Liver (tissue), 9 donors: Measurements from ENCODE around the gene RICTOR. TPM values are rescaled to one million over a fixed set of nuclear protein-coding genes. Genes with fewer than 3 reads are reported as not detected.

ENCODE experiments used
- DNase-seq: peaks from one replicate; pipeline ENCODE4 v3.0.0-alpha.2; 2017; ENCODE audit warnings: low spot score
- H3K27ac ChIP-seq, 2 donors: one replicate each; pipeline ENCODE4 v1.7.0; 2013; ENCODE audit warnings: inconsistent platforms in 2 of 2, low read length in 2 of 2, control low read depth in 1 of 2, low read depth in 1 of 2, mild to moderate bottlenecking in 1 of 2
- H3K27me3 ChIP-seq, 4 donors: one replicate each; pipeline versions ENCODE4 v1.6.1 to v1.7.0; 2013; ENCODE audit warnings: low read length in 3 of 4, inconsistent platforms in 1 of 4, mild to moderate bottlenecking in 1 of 4, moderate library complexity in 1 of 4; ENCODE audit not compliant: control insufficient read depth in 4 of 4, insufficient read depth in 4 of 4
- H3K36me3 ChIP-seq, 4 donors: one replicate each; pipeline versions ENCODE4 v1.6.1 to v1.7.0; 2013; ENCODE audit warnings: low read length in 3 of 4, mild to moderate bottlenecking in 3 of 4, low read depth in 1 of 4, moderate library complexity in 1 of 4; ENCODE audit not compliant: control insufficient read depth in 4 of 4, insufficient read depth in 3 of 4
- H3K4me1 ChIP-seq, 4 donors: one replicate each; pipeline versions ENCODE4 v1.6.1 to v1.7.0; 2013; ENCODE audit warnings: low read length in 3 of 4, mild to moderate bottlenecking in 3 of 4, moderate library complexity in 1 of 4; ENCODE audit not compliant: control insufficient read depth in 4 of 4, insufficient read depth in 4 of 4
- H3K4me3 ChIP-seq, 3 donors: one replicate each; pipeline versions ENCODE4 v1.6.1 to v1.7.0; 2013; ENCODE audit warnings: low read length in 3 of 3, control low read depth in 1 of 3, low read depth in 1 of 3, mild to moderate bottlenecking in 1 of 3
- H3K9ac ChIP-seq, 2 donors: one replicate each; pipeline ENCODE4 v1.7.0; 2013; ENCODE audit warnings: low read length in 2 of 2, mild to moderate bottlenecking in 2 of 2, moderate library complexity in 2 of 2, control low read depth in 1 of 2, low read depth in 1 of 2
- H3K9me3 ChIP-seq, 4 donors: one replicate each; pipeline versions ENCODE4 v1.6.1 to v1.7.0; 2013; ENCODE audit warnings: low read length in 3 of 4; ENCODE audit not compliant: control insufficient read depth in 4 of 4
- EGR1 ChIP-seq, 2 donors: IDR thresholded peaks; 2 replicates each; pipeline ENCODE4 v1.6.1; 2016 to 2018; ENCODE audit warnings: antibody characterized with exemption in 2 of 2, low read depth in 2 of 2
- FOXA1 ChIP-seq: IDR thresholded peaks from 2 replicates; pipeline ENCODE4 v1.6.1; 2016; ENCODE audit warnings: antibody characterized with exemption
- FOXA2 ChIP-seq: IDR thresholded peaks from 2 replicates; pipeline ENCODE4 v1.6.1; 2016; ENCODE audit warnings: antibody characterized with exemption
- GABPA ChIP-seq, 2 donors: IDR thresholded peaks in 1 of 2; conservative IDR thresholded peaks in 1 of 2; 2 replicates each; pipeline ENCODE4 v1.6.1; 2016; ENCODE audit warnings: antibody characterized with exemption in 2 of 2, mild to moderate bottlenecking in 1 of 2, moderate library complexity in 1 of 2
- HNF4A ChIP-seq, 2 donors: conservative IDR thresholded peaks; 2 replicates each; pipeline ENCODE4 v1.6.1; 2016; ENCODE audit warnings: antibody characterized with exemption in 2 of 2, mild to moderate bottlenecking in 2 of 2
- HNF4G ChIP-seq: IDR thresholded peaks from 2 replicates; pipeline ENCODE4 v1.6.1; 2016; ENCODE audit warnings: antibody characterized with exemption
- JUND ChIP-seq, 2 donors: IDR thresholded peaks; 2 replicates each; pipeline ENCODE4 v1.6.1; 2016; ENCODE audit warnings: antibody characterized with exemption in 2 of 2
- NR2F2 ChIP-seq: IDR thresholded peaks from 2 replicates; pipeline ENCODE4 v1.6.1; 2016; ENCODE audit warnings: antibody characterized with exemption
- RAD21 ChIP-seq, 2 donors: IDR thresholded peaks; 2 replicates each; pipeline ENCODE4 v1.6.1; 2016; ENCODE audit warnings: antibody characterized with exemption in 2 of 2, mild to moderate bottlenecking in 2 of 2
- RXRA ChIP-seq, 2 donors: IDR thresholded peaks; 2 replicates each; pipeline ENCODE4 v1.6.1; 2017 to 2018; ENCODE audit warnings: antibody characterized with exemption in 2 of 2, mild to moderate bottlenecking in 1 of 2
- SP1 ChIP-seq: IDR thresholded peaks from 2 replicates; pipeline ENCODE4 v1.6.1; 2018; ENCODE audit warnings: antibody characterized with exemption, mild to moderate bottlenecking
- TAF1 ChIP-seq: conservative IDR thresholded peaks from 2 replicates; pipeline ENCODE4 v1.6.1; 2016; ENCODE audit warnings: antibody characterized with exemption, mild to moderate bottlenecking
- YY1 ChIP-seq: IDR thresholded peaks from 2 replicates; pipeline ENCODE4 v1.6.1; 2016; ENCODE audit warnings: antibody characterized with exemption, mild to moderate bottlenecking
- WGBS: extraction: QIAGEN DNeasy Blood & Tissue Kit; methylation state at CpG from one replicate; pipeline ENCODE4 v1.1.7; 2013; 5-methylcytosine and 5-hydroxymethylcytosine counted together
- polyA plus RNA-seq, 2 donors: library from polyadenylated mRNA; stranded (reverse) in 1 of 2; unstranded in 1 of 2; fragments of 200-250 nt in 1 of 2; fragments of >200 nt in 1 of 2; fragmentation: Nextera tagmentation in 1 of 2; extraction: Ambion mirVana in 1 of 2; gene quantifications; one replicate each; pipeline versions ENCODE4 v1.2.1 to v1.2.3, GENCODE V29; 2013 to 2015
- total RNA-seq, 2 donors: library from RNA; depleted of rRNA; stranded (reverse); fragments of >200 nt; gene quantifications; one replicate each; pipeline ENCODE4 v1.2.3, GENCODE V29; 2014
- TF ChIP-seq, protein P1 (sequence below): IDR thresholded peaks from 2 replicates; pipeline ENCODE4 v1.6.1; 2016; ENCODE audit warnings: antibody characterized with exemption
- TF ChIP-seq, protein P2 (sequence below): IDR thresholded peaks from 2 replicates; pipeline ENCODE4 v1.6.1; 2016; ENCODE audit warnings: antibody characterized with exemption
- TF ChIP-seq, protein P3 (sequence below): IDR thresholded peaks from 2 replicates; pipeline ENCODE4 v1.6.1; 2016; ENCODE audit warnings: antibody characterized with exemption
- TF ChIP-seq, protein P4 (sequence below): fragments of 150-350 bp; IDR thresholded peaks from 2 replicates; pipeline ENCODE4 v1.5.1; 2017; ENCODE audit warnings: improper control_type of control experiment, low read depth, low read length; ENCODE audit not compliant: missing input control
- donor health status: healthy.
- donor health status: healthy.
- donor health status: healthy.
- donor health status: healthy.
- donor health status: healthy.

The RICTOR gene
- total and polyA plus RNA-seq, 4 donors, result 2.1 to 24.0 (median 15.0) TPM

DNA sequence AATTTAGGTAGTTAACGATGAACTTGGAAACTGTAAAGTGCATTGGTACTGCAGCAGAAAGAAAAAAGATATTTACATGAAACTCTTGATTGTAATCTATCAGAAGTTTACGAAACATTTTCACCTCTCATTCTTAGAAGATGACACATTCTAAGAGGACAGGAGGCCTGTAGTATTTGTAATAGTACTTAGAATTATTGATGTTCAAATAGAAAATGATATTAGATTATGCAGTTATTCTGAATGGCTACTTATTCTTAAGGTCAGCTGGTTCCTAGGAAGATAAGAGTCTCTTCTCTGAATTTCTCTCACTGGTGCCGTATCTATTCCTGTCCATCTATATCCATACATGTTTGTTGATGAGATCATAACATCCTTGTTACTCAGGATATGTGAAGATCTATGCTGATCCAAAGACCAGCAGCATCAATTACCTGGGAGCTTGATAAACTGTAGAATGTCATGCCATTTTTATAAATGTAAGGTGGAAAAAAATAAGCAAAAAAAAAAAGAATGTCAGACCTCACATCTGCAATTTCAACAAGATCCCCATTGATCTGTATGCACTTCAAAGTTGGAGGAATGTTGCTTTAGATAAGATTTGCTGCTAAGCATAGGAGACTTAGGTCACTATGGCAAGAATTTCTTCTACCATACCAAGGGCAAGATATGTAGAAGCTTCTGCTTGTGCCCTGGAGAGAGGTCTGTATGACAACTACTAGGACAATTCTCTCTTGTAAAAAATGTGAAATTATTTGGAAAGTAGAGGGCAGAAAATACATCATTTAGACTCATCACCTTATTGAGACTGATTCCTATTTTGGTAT, 42.4 kb upstream of the RICTOR start:
- DNase-seq, result no peak
- Histone ChIP-seq H3K9ac (no peak overlapping the region), H3K4me1 (no peaks in the 10 kb centered on the region), H3K36me3 (no peaks in the 10 kb centered on the region), H3K4me3 (no peak overlapping the region), H3K27ac (no peak overlapping the region), H3K9me3 (no peaks in the 10 kb centered on the region), H3K27me3 (peaks cover 0 to 6% (median 0%) of the 10 kb centered on the region in 4 donors)
- TF ChIP-seq NR2F2 (no peak), FOXA2 (no peak), RAD21 (IDR thresholded peaks at IDR 0.05) (no peak), SP1 (no peak), TAF1 (no peak), EGR1 (IDR thresholded peaks at IDR 0.05; ENCODE audit: low read depth in 2 of 2) (no peak), YY1 (no peak), RXRA (IDR thresholded peaks at IDR 0.05) (no peak), FOXA1 (no peak), GABPA (IDR thresholded peaks at IDR 0.05 in 1 of 2, conservative IDR thresholded peaks at IDR 0.05 in 1 of 2) (no peak)
- TF ChIP-seq, protein P1, sequence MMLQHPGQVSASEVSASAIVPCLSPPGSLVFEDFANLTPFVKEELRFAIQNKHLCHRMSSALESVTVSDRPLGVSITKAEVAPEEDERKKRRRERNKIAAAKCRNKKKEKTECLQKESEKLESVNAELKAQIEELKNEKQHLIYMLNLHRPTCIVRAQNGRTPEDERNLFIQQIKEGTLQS, result no peak
- TF ChIP-seq, protein P2, sequence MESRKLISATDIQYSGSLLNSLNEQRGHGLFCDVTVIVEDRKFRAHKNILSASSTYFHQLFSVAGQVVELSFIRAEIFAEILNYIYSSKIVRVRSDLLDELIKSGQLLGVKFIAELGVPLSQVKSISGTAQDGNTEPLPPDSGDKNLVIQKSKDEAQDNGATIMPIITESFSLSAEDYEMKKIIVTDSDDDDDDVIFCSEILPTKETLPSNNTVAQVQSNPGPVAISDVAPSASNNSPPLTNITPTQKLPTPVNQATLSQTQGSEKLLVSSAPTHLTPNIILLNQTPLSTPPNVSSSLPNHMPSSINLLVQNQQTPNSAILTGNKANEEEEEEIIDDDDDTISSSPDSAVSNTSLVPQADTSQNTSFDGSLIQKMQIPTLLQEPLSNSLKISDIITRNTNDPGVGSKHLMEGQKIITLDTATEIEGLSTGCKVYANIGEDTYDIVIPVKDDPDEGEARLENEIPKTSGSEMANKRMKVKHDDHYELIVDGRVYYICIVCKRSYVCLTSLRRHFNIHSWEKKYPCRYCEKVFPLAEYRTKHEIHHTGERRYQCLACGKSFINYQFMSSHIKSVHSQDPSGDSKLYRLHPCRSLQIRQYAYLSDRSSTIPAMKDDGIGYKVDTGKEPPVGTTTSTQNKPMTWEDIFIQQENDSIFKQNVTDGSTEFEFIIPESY, result no peak
- TF ChIP-seq, protein P3, sequence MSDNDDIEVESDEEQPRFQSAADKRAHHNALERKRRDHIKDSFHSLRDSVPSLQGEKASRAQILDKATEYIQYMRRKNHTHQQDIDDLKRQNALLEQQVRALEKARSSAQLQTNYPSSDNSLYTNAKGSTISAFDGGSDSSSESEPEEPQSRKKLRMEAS, result no peak
- WGBS, result 89% methylated on average over 3 of the region's 3 CpGs

DNA sequence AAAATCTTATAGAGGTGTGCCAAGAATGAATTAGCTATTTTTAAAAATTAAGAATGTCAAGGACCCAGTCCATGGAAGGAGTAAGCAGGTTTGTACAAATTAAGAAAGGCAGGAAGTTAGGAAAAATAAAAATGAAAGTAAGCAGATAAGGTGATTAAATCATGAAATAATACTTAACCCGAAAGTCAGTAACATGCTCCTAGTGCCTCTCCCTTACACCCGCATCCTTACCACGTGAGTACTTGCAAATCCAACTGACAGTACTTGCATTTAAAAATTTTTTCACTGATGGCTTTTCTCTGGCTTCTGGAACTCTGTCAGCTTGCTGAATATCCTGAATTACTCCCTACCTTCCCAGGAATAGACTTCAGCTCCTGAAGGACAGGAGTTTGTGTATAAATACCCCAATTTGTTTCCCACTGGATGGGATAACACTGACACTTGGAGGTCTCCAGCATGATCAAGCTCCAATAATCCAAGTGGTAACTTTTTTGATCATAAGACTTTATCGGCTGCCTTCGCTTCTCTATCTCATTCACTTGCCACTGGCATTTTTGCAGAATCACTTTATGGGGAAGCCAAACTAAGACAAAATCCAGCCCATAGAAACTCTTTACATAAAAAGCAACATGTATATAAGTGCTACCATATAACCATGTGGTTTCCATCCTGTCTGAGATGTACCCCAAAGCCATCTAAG, 41.6 kb upstream of the RICTOR start:
- 84% methylated on average over 5 of the region's 5 CpGs for WGBS
- H3K27ac ChIP-seq, result no peak overlapping the region
- no peak overlapping the region for H3K4me3 ChIP-seq
- no peaks in the 10 kb centered on the region for H3K4me1 ChIP-seq
- DNase-seq, result no peak
- H3K27me3 ChIP-seq, result peaks cover 0 to 4% (median 0%) of the 10 kb centered on the region in 4 donors
- H3K9me3 ChIP-seq, result no peaks in the 10 kb centered on the region
- no peaks in the 10 kb centered on the region for H3K36me3 ChIP-seq
- no peak for TF ChIP-seq FOXA1
- TF ChIP-seq, protein P3, result no peak
- TF ChIP-seq, protein P4, sequence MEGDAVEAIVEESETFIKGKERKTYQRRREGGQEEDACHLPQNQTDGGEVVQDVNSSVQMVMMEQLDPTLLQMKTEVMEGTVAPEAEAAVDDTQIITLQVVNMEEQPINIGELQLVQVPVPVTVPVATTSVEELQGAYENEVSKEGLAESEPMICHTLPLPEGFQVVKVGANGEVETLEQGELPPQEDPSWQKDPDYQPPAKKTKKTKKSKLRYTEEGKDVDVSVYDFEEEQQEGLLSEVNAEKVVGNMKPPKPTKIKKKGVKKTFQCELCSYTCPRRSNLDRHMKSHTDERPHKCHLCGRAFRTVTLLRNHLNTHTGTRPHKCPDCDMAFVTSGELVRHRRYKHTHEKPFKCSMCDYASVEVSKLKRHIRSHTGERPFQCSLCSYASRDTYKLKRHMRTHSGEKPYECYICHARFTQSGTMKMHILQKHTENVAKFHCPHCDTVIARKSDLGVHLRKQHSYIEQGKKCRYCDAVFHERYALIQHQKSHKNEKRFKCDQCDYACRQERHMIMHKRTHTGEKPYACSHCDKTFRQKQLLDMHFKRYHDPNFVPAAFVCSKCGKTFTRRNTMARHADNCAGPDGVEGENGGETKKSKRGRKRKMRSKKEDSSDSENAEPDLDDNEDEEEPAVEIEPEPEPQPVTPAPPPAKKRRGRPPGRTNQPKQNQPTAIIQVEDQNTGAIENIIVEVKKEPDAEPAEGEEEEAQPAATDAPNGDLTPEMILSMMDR, result no peak
- no peak for TF ChIP-seq JUND (IDR thresholded peaks at IDR 0.05)
- TF ChIP-seq, protein P1, result no peak
- TF ChIP-seq NR2F2, result no peak
- no peak for TF ChIP-seq HNF4G
- TF ChIP-seq YY1, result no peak
- TF ChIP-seq RAD21 (IDR thresholded peaks at IDR 0.05), result no peak
- no peak for TF ChIP-seq GABPA (IDR thresholded peaks at IDR 0.05 in 1 of 2, conservative IDR thresholded peaks at IDR 0.05 in 1 of 2)
- TF ChIP-seq FOXA2, result no peak
- TF ChIP-seq TAF1, result no peak
- no peak for TF ChIP-seq HNF4A (conservative IDR thresholded peaks at IDR 0.05)
- no peak for TF ChIP-seq EGR1 (IDR thresholded peaks at IDR 0.05; ENCODE audit: low read depth in 2 of 2)
- TF ChIP-seq, protein P2, result no peak
- TF ChIP-seq SP1, result no peak
- no peak for TF ChIP-seq RXRA (IDR thresholded peaks at IDR 0.05)
- H3K9ac ChIP-seq, result no peak overlapping the region
